Activated naive CD4-positive, alpha-beta T cell treated with anti-CD3 and anti-CD28 coated beads, Interleukin-2, amount 50 U/mL, for 16 hours (primary cell): ENCODE results near the gene SLC25A24.

ENCODE experiments used
- DNase-seq: peaks from one replicate; pipeline ENCODE4 v3.0.0-alpha.2; 2020

SLC25A24 gene

DNA sequence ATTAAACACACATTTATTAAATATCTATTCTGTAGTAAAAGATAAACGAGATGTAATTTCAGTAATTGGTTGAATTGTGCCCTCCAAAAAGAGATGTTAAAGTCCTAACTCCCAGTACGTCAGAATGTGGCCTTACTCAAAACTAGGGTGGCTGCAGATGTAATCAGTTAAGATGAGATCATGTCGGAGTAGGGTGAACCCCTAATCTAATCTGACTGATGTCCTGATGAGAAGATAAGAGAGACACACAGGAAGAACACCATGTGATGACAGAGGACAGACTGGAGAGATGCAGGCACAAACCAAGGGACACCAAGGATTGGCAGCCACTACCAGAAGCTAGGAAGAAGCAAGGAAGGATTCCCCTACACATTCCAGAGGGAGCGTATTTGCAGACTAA is 104.1 kb downstream of the SLC25A24 start:
- DNase-seq, result no peak

- DNase-seq, result no peak
These were observed 110.7 kb downstream of the SLC25A24 start for GRCh38 chr1:108089477-108089876.

DNA sequence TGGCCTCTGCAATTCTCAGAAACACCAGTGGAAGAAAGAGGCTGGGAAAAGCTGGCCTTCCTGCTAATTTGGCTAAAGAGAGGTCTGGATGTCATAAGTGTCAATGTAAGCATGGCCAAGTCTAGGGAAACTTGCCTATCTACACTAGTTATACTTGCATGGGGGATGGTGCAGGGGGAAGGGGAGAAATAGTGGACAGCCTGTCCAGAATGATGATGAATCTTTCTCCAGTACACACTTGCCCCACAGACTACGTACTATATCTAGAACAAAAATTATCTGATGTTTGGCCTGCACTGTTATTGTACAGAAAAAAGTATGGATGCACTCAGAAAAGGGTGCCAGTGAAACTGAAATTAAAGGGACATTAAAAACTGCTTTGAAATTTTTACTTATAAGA is 114.5 kb downstream of the SLC25A24 start:
- no peak for DNase-seq

- no peak for DNase-seq
These were observed 115.2 kb downstream of the SLC25A24 start for GRCh38 chr1:108084866-108085477.
